HepG2 (cell line): ENCODE results near the gene PLIN4. TPM values are rescaled to one million over a fixed set of nuclear protein-coding genes. Genes with fewer than 3 reads are reported as not detected.
A peak's percentile ranks its signal among the peaks of the same experiment; 100 is the strongest.

Source experiments
- EEA1 ChIP-seq: sonication (generic); formaldehyde crosslinking; IDR thresholded peaks from 2 replicates; pipeline ENCODE4 v1.5.1; 2020; ENCODE audit warnings: mild to moderate bottlenecking, missing genetic modification reagents, borderline replicate concordance
- FOXK1 ChIP-seq: sonication (generic); formaldehyde crosslinking; IDR thresholded peaks from 2 replicates; pipeline ENCODE4 v1.4.0; 2020; ENCODE audit warnings: low read depth, missing genetic modification reagents, borderline replicate concordance
- MEIS1 ChIP-seq: sonication (generic); formaldehyde crosslinking; IDR thresholded peaks from 2 replicates; pipeline ENCODE4 v1.9.0; 2021; ENCODE audit warnings: mild to moderate bottlenecking, missing genetic modification reagents, moderate library complexity, borderline replicate concordance
- NR0B2 ChIP-seq: sonication (generic); formaldehyde crosslinking; IDR thresholded peaks from 2 replicates; pipeline ENCODE4 v1.4.0; 2020; ENCODE audit warnings: mild to moderate bottlenecking, missing genetic modification reagents
- STAG1 ChIP-seq: sonication (generic); formaldehyde crosslinking; IDR thresholded peaks from 2 replicates; pipeline ENCODE4 v1.4.0; 2020; ENCODE audit warnings: missing genetic modification reagents
- YEATS2 ChIP-seq: sonication (generic); formaldehyde crosslinking; IDR thresholded peaks from 2 replicates; pipeline ENCODE4 v1.4.0; 2020; ENCODE audit warnings: missing genetic modification reagents, borderline replicate concordance
- ZFP82 ChIP-seq: sonication (generic); formaldehyde crosslinking; IDR thresholded peaks from 2 replicates; pipeline ENCODE4 v1.5.1; 2020; ENCODE audit warnings: mild to moderate bottlenecking, missing genetic modification reagents, borderline replicate concordance
- ZHX2 ChIP-seq, 2 experiments: sonication (generic) in 1 of 2; formaldehyde crosslinking in 1 of 2; IDR thresholded peaks; 2 replicates each; pipeline versions ENCODE4 v1.6.1 to v1.9.0; 2014 to 2022; ENCODE audit warnings: antibody characterized with exemption in 1 of 2, borderline replicate concordance in 1 of 2, inconsistent platforms in 1 of 2, low read depth in 1 of 2, missing genetic modification reagents in 1 of 2
- ZNF143 ChIP-seq: sonication (generic); formaldehyde crosslinking; IDR thresholded peaks from 2 replicates; pipeline ENCODE4 v1.4.0; 2020; ENCODE audit warnings: missing genetic modification reagents
- ZNF256 ChIP-seq: sonication (generic); formaldehyde crosslinking; conservative IDR thresholded peaks from 2 replicates; pipeline ENCODE4 v1.4.0; 2020; ENCODE audit warnings: missing genetic modification reagents
- ZNF34 ChIP-seq: sonication (generic); formaldehyde crosslinking; IDR thresholded peaks from 2 replicates; pipeline ENCODE4 v1.4.0; 2020; ENCODE audit warnings: mild to moderate bottlenecking, missing genetic modification reagents, borderline replicate concordance
- ZNF343 ChIP-seq: sonication (generic); formaldehyde crosslinking; IDR thresholded peaks from 2 replicates; pipeline ENCODE4 v1.4.0; 2020; ENCODE audit warnings: mild to moderate bottlenecking, missing genetic modification reagents
- ZNF431 ChIP-seq: sonication (generic); formaldehyde crosslinking; IDR thresholded peaks from 2 replicates; pipeline ENCODE4 v1.9.0; 2022; ENCODE audit warnings: missing genetic modification reagents, low read depth, mild to moderate bottlenecking, borderline replicate concordance
- ZNF737 ChIP-seq: sonication (generic); formaldehyde crosslinking; IDR thresholded peaks from 2 replicates; pipeline ENCODE4 v1.5.0; 2020; ENCODE audit warnings: missing genetic modification reagents, mild to moderate bottlenecking, borderline replicate concordance
- polyA plus RNA-seq, 8 experiments: library from polyadenylated mRNA; depleted of rRNA in 3 of 8; stranded (reverse) in 7 of 8; unstranded in 1 of 8; fragments of >200 nt; fragmentation: Illumina TruSeq in 4 of 8; extraction: Trizol in 4 of 8; gene quantifications; 2 replicates each; pipeline versions ENCODE4 v1.2.1 to v1.2.3, GENCODE V29; 2011 to 2016; ENCODE audit warnings: low read depth in 4 of 8, missing spikeins in 1 of 8, mixed read lengths in 1 of 8; ENCODE audit not compliant: insufficient read depth in 1 of 8
- total RNA-seq, 5 experiments: library from RNA; depleted of rRNA; stranded (reverse); fragments of >200 nt; fragmentation: Illumina TruSeq; extraction: Trizol; gene quantifications; 2 replicates each; pipeline ENCODE4 v1.2.3, GENCODE V29; 2016; ENCODE audit warnings: low read depth in 1 of 5
- TF ChIP-seq, protein P1 (sequence below): sonication (generic); formaldehyde crosslinking; IDR thresholded peaks from 2 replicates; pipeline ENCODE4 v1.4.0; 2020; ENCODE audit warnings: missing genetic modification reagents, borderline replicate concordance

PLIN4 gene
- total and polyA plus RNA-seq, 2 of the 13 experiments (the other 11 are each of a cell fraction or from before 2014, with no cell fraction given), result 1.1 to 1.3 TPM

GRCh38 chr19:4471403-4472173 lies 46.7 kb downstream of the PLIN4 start (continued):
- TF ChIP-seq YEATS2 (peak; percentile 59; the same call in 1 of the 2 replicates), ZFP82 (no peak), MEIS1 (0 out of 2 replicates have a peak, but pooled peaks have one; percentile 39), ZNF343 (CRISPR knock-in tag) (no peak), STAG1 (CRISPR knock-in tag) (no peak), ZNF431 (CRISPR knock-in tag) (no peak), FOXK1 (CRISPR knock-in tag) (peak; percentile 51; the same call in 1 of the 2 replicates), EEA1 (no peak), ZNF256 (CRISPR knock-in tag) (peak; percentile 65; the same call in 1 of the 2 replicates), NR0B2 (no peak), ZNF34 (CRISPR knock-in tag) (no peak), ZNF143 (CRISPR knock-in tag) (0 out of 2 replicates have a peak, but pooled peaks have one; percentile 38), ZNF737 (CRISPR knock-in tag) (no peak), ZHX2 (IDR thresholded peaks at IDR 0.05; ENCODE audit: low read depth) (0 out of 2 replicates have a peak, but pooled peaks have one; percentile 22), ZHX2 (CRISPR knock-in tag; IDR thresholded peaks at IDR 0.05; ENCODE audit: borderline replicate concordance) (no peak; the same call in 1 of the 2 replicates)
- TF ChIP-seq, protein P1, sequence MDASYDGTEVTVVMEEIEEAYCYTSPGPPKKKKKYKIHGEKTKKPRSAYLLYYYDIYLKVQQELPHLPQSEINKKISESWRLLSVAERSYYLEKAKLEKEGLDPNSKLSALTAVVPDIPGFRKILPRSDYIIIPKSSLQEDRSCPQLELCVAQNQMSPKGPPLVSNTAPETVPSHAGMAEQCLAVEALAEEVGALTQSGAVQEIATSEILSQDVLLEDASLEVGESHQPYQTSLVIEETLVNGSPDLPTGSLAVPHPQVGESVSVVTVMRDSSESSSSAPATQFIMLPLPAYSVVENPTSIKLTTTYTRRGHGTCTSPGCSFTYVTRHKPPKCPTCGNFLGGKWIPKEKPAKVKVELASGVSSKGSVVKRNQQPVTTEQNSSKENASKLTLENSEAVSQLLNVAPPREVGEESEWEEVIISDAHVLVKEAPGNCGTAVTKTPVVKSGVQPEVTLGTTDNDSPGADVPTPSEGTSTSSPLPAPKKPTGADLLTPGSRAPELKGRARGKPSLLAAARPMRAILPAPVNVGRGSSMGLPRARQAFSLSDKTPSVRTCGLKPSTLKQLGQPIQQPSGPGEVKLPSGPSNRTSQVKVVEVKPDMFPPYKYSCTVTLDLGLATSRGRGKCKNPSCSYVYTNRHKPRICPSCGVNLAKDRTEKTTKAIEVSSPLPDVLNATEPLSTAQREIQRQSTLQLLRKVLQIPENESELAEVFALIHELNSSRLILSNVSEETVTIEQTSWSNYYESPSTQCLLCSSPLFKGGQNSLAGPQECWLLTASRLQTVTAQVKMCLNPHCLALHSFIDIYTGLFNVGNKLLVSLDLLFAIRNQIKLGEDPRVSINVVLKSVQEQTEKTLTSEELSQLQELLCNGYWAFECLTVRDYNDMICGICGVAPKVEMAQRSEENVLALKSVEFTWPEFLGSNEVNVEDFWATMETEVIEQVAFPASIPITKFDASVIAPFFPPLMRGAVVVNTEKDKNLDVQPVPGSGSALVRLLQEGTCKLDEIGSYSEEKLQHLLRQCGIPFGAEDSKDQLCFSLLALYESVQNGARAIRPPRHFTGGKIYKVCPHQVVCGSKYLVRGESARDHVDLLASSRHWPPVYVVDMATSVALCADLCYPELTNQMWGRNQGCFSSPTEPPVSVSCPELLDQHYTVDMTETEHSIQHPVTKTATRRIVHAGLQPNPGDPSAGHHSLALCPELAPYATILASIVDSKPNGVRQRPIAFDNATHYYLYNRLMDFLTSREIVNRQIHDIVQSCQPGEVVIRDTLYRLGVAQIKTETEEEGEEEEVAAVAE (CRISPR knock-in tag), result peak; percentile 99
